ENCODE data around the gene MRPL16. TPM values are rescaled to one million over a fixed set of nuclear protein-coding genes. Genes with fewer than 3 reads are reported as not detected.

MRPL16 gene
- total and polyA plus RNA-seq, 2 of the 13 experiments (the other 11 are each of a cell fraction or from before 2014, with no cell fraction given): 45.3 to 62.6 TPM

GRCh38 chr11:59845399-59845798 lies 34.8 kb upstream of the MRPL16 start, which contains the start of gene CBLIF:
Gene CBLIF, minus strand, starts transcription at chr11:59845499. Its CDS starts 46 bp downstream, at chr11:59845453.
- ATAC-seq: no peak
- H3K4me3 ChIP-seq (replicated peaks in 1 of 3; ENCODE audit: insufficient read depth in 1 of 3, low read depth in 2 of 3, low read length in 3 of 3): no peak within 1 kb of the TSS
- no peaks in the 10 kb centered on the region for H4K20me1 ChIP-seq (ENCODE audit: insufficient read depth, low read length)
- no peak for FAIRE-seq
- H3K27ac ChIP-seq (ENCODE audit: extremely low read length, insufficient read depth, low read length): no peak within 1 kb of the TSS
- CTCF ChIA-PET (ENCODE audit: low intra/inter-chr PET ratio, low total read pairs): no interaction called here
- no peaks in the 10 kb centered on the region for H3K36me3 ChIP-seq (replicated peaks in 1 of 2; ENCODE audit: control insufficient read depth in 1 of 2, insufficient read depth in 2 of 2, low read length in 2 of 2)
- BruUV-seq (replicated peaks): no TSS peak
- no peak for DNase-seq (ENCODE audit: low spot score)
- no peak within 1 kb of the TSS for H2AFZ ChIP-seq (ENCODE audit: low read length)
- intact Hi-C loops (cut with micrococcal nuclease; ENCODE audit: unreplicated experiment) (no loop called here), in situ Hi-C loops (cut with HindIII; ENCODE audit: extremely low pct_ligation_motif_present, low pct_unique_long_range_greater_than_20kb) (no loop called here)
- no peaks in the 10 kb centered on the region for H3K9me3 ChIP-seq (ENCODE audit: low read length)
- WGBS (ENCODE audit: low lambda C conversion rate): 23% methylated on average over 4 of the region's 4 CpGs
- H3K4me1 ChIP-seq (ENCODE audit: insufficient read depth, low read length): no peaks in the 10 kb centered on the region
- no peaks in the 10 kb centered on the region for H3K27me3 ChIP-seq (ENCODE audit: control insufficient read depth in 1 of 2, insufficient read depth in 2 of 2, low read length in 2 of 2)
- no peak within 1 kb of the TSS for H3K9ac ChIP-seq (ENCODE audit: insufficient read depth, low read depth, low read length)
- POLR2A ChIA-PET: no interaction called here
- H3K79me2 ChIP-seq (ENCODE audit: insufficient read depth, low read length): no peaks in the 10 kb centered on the region
- TF ChIP-seq ZNF557 (CRISPR knock-in tag; IDR thresholded peaks at IDR 0.05) (no peak), ZNF256 (CRISPR knock-in tag; conservative IDR thresholded peaks at IDR 0.05) (no peak), ZNF432 (CRISPR knock-in tag; IDR thresholded peaks at IDR 0.05; ENCODE audit: borderline replicate concordance) (no peak), HNF4G (IDR thresholded peaks at IDR 0.05; ENCODE audit: borderline replicate concordance, low read depth, low read length) (no peak), HNF4G (CRISPR knock-in tag; IDR thresholded peaks at IDR 0.05; ENCODE audit: borderline replicate concordance, low read depth) (no peak), SSRP1 (CRISPR knock-in tag; IDR thresholded peaks at IDR 0.05) (no peak), SRSF1 (optimal IDR thresholded peaks at IDR 0.05; ENCODE audit: low read depth, low read length) (no peak), PTBP1 (IDR thresholded peaks at IDR 0.05; ENCODE audit: low read depth, low read length, poor library complexity, severe bottlenecking) (no peak), ZC3H13 (CRISPR knock-in tag; IDR thresholded peaks at IDR 0.05) (no peak), HINFP (CRISPR knock-in tag; IDR thresholded peaks at IDR 0.05; ENCODE audit: low read depth) (no peak), ZNF839 (CRISPR knock-in tag; IDR thresholded peaks at IDR 0.05; ENCODE audit: borderline replicate concordance) (no peak), ZNF451 (CRISPR knock-in tag; IDR thresholded peaks at IDR 0.05) (no peak), NFIC (IDR thresholded peaks at IDR 0.05; ENCODE audit: low read length) (no peak), ARNT2 (CRISPR knock-in tag; IDR thresholded peaks at IDR 0.05; ENCODE audit: low read depth) (no peak), KDM4B (CRISPR knock-in tag; IDR thresholded peaks at IDR 0.05) (no peak), SOX6 (IDR thresholded peaks at IDR 0.05) (no peak), SOX6 (CRISPR knock-in tag; IDR thresholded peaks at IDR 0.05) (no peak), RERE (CRISPR knock-in tag; IDR thresholded peaks at IDR 0.05; ENCODE audit: low read depth) (no peak), CTCF (CRISPR knock-in tag; IDR thresholded peaks at IDR 0.05) (no peak)
- H3K4me2 ChIP-seq (ENCODE audit: low read depth, low read length): no peak within 1 kb of the TSS
